Activated CD4-positive, alpha-beta T cell treated with anti-CD3 and anti-CD28 coated beads, Interleukin-2, amount 10 ng/mL, durations not matched to agents 24 days and 14 days (primary cell): ENCODE measurements around the gene BCKDK. TPM values are rescaled to one million over a fixed set of nuclear protein-coding genes. Genes with fewer than 3 reads are reported as not detected.

Experiments
- total RNA-seq: library from RNA; stranded (reverse); gene quantifications from 2 replicates; pipeline ENCODE4 v1.2.3, GENCODE V29; 2022

The BCKDK gene
- total RNA-seq, 1 donor from 2014 or later: 44.3 TPM

Other genes starting within 250 kb of the BCKDK start
- 23.9 and 24.5 TPM in 2 replicates for gene BCL7C, start 214.3 kb upstream of the BCKDK start, total RNA-seq
- gene CTF1, start 211.8 kb upstream of the BCKDK start, total RNA-seq: 0.17 and 0.33 TPM in 2 replicates
- 35.9 and 36.5 TPM in 2 replicates for gene FBXL19, start 184.8 kb upstream of the BCKDK start, total RNA-seq
- 11.8 and 12.7 TPM in 2 replicates for gene ORAI3, start 159.3 kb upstream of the BCKDK start, total RNA-seq
- gene SETD1A, start 150.6 kb upstream of the BCKDK start, total RNA-seq: 30.7 and 31.5 TPM in 2 replicates
- 2.9 and 3.2 TPM in 2 replicates for gene HSD3B7, start 123.2 kb upstream of the BCKDK start, total RNA-seq
- 0.75 and 0.78 TPM in 2 replicates for gene STX1B, start 97.7 kb upstream of the BCKDK start, total RNA-seq
- gene STX4, start 74.8 kb upstream of the BCKDK start, total RNA-seq: 49.1 and 54.8 TPM in 2 replicates
- 15.6 and 15.9 TPM in 2 replicates for gene ZNF668, start 34.1 kb upstream of the BCKDK start, total RNA-seq
- gene ZNF646, start 34.0 kb upstream of the BCKDK start, total RNA-seq: 21.1 and 23.3 TPM in 2 replicates
- gene PRSS53, start 19.4 kb upstream of the BCKDK start, total RNA-seq: 4.3 and 4.8 TPM in 2 replicates
- gene VKORC1, start 13.6 kb upstream of the BCKDK start, total RNA-seq: 56.2 and 59.1 TPM in 2 replicates
- gene KAT8, start 9.3 kb downstream of the BCKDK start, total RNA-seq: 56.9 and 63.3 TPM in 2 replicates
- not detected in 2 replicates for gene PRSS8, start 27.3 kb downstream of the BCKDK start, total RNA-seq
- 0.33 and 0.59 TPM in 2 replicates for gene PRSS36, start 41.7 kb downstream of the BCKDK start, total RNA-seq
- 936 and 955 TPM in 2 replicates for gene FUS, start 71.8 kb downstream of the BCKDK start, total RNA-seq
- gene PYCARD, start 94.4 kb downstream of the BCKDK start, total RNA-seq: 15.6 and 17.1 TPM in 2 replicates
- gene TRIM72, start 105.7 kb downstream of the BCKDK start, total RNA-seq: 0.05 and 0.09 TPM in 2 replicates
- gene PYDC1, start 108.7 kb downstream of the BCKDK start, total RNA-seq: not detected in 2 replicates
- gene ITGAM, start 151.6 kb downstream of the BCKDK start, total RNA-seq: 16.8 and 18.2 TPM in 2 replicates
- gene ITGAX, start 246.8 kb downstream of the BCKDK start, total RNA-seq: 44.3 and 45.9 TPM in 2 replicates